Erythroblast (primary cell): ENCODE data around the gene ASCC1.

Experiments used
- GATA1 ChIP-seq: IDR thresholded peaks from 2 replicates; pipeline ENCODE4 v1.6.1; 2011; ENCODE audit warnings: low read depth, mild to moderate bottlenecking, control low read depth, low read length, moderate library complexity
- POLR2A ChIP-seq: IDR thresholded peaks from 2 replicates; pipeline ENCODE4 v1.6.1; 2011; ENCODE audit warnings: mild to moderate bottlenecking, low read length

GRCh38 chr10:72171175-72171630, 44.9 kb downstream of the ASCC1 start:
- TF ChIP-seq POLR2A (no peak), GATA1 (no peak)
